Right lobe of liver (tissue), 6 donors: ENCODE results near the gene OR10K1. TPM values are rescaled to one million over a fixed set of nuclear protein-coding genes. Genes with fewer than 3 reads are reported as not detected.

Source experiments
- ATAC-seq, 4 donors: fragments of 200-7000 bp; cut with Tn5 transposase; one replicate each; pipeline ENCODE4 v1.9.1; 2020; ENCODE audit warnings: mild to moderate bottlenecking in 4 of 4, moderate library complexity in 4 of 4
- DNase-seq, 3 donors: peaks; one replicate each; pipeline ENCODE4 v3.0.0-alpha.2; 2020
- H3K27ac ChIP-seq, 3 donors: fragments of 200-600 bp; one replicate each; pipeline ENCODE4 v1.8.0; 2022
- H3K27me3 ChIP-seq, 2 donors: fragments of 200-600 bp; one replicate each; pipeline ENCODE4 v1.8.0; 2022
- H3K36me3 ChIP-seq, 4 donors: fragments of 200-600 bp; sonication (generic) in 1 of 4; one replicate each; pipeline versions ENCODE4 v1.5.1 to v1.8.0; 2017 to 2022; ENCODE audit warnings: control low read depth in 1 of 4
- H3K4me1 ChIP-seq, 4 donors: fragments of 200-600 bp; sonication (generic) in 1 of 4; one replicate each; pipeline versions ENCODE4 v1.5.1 to v1.8.0; 2017 to 2022; ENCODE audit warnings: control low read depth in 1 of 4
- H3K4me3 ChIP-seq, 3 donors: fragments of 200-600 bp; one replicate each; pipeline ENCODE4 v1.8.0; 2022
- H3K9me3 ChIP-seq, 4 donors: fragments of 200-600 bp; sonication (generic) in 1 of 4; one replicate each; pipeline versions ENCODE4 v1.5.1 to v1.8.0; 2017 to 2022; ENCODE audit warnings: control low read depth in 1 of 4
- CTCF ChIP-seq, 4 donors: fragments of 200-600 bp in 3 of 4; fragments of 450-650 bp in 1 of 4; IDR thresholded peaks; one replicate each; pipeline versions ENCODE4 v1.5.1 to v1.8.0; 2016 to 2022; ENCODE audit warnings: antibody characterized with exemption in 4 of 4, mild to moderate bottlenecking in 2 of 4
- POLR2A ChIP-seq: fragments of 450-650 bp; IDR thresholded peaks from one replicate; pipeline ENCODE4 v1.6.1; 2017; ENCODE audit warnings: antibody characterized with exemption, mild to moderate bottlenecking
- WGBS: methylation state at CpG from one replicate; pipeline ENCODE4 v1.1.6; 2018; ENCODE audit warnings: low coverage, low lambda C conversion rate; ENCODE audit not compliant: insufficient coverage; ENCODE audit errors: missing lambda C conversion rate; 5-methylcytosine and 5-hydroxymethylcytosine counted together
- intact Hi-C, 2 donors: fragments of 100-400 bp; cut with DNase I; formaldehyde crosslinking; loops; one replicate each; pipeline versions ENCODE4 v1.11.2 to v1.14.1; 2022
- total RNA-seq, 6 experiments: library from RNA; depleted of rRNA in 2 of 6; stranded (reverse); fragments of >200 nt in 2 of 6; fragmentation: NEBNext Ultra II Directional in 3 of 6; extraction: Animal tissue kit (Norgen Biotek cat#: 25700) in 3 of 6; gene quantifications; one replicate each; pipeline versions ENCODE4 v1.1.0 to v1.2.4, GENCODE V29; 2016 to 2023
- donor health status: DM: no; HTN: yes; CAD: no.
- donor health status: DM: no; HTN: no; CAD: no.
- donor health status: DM: no; HTN: no; CAD: no.
- donor health status: DM: no; HTN: yes; CAD: no.
- donor health status: DM: no; HTN: yes; CAD: no.

Gene OR10K1
- total RNA-seq, 6 experiments from 2014 or later = not detected

GRCh38 chr1:158493054-158493453, 31.4 kb downstream of the OR10K1 start:
- ATAC-seq = no peak
- intact Hi-C loops = no loop called here
- Histone ChIP-seq H3K4me1 (no peaks in the 10 kb centered on the region), H3K36me3 (no peaks in the 10 kb centered on the region), H3K27me3 (no peaks in the 10 kb centered on the region), H3K4me3 (no peak overlapping the region), H3K27ac (no peak overlapping the region), H3K9me3 (no peaks in the 10 kb centered on the region)
- no peak for TF ChIP-seq CTCF (IDR thresholded peaks at IDR 0.05)
- TF ChIP-seq POLR2A = no peak
- WGBS = 36% methylated on average over 3 of the region's 3 CpGs
- DNase-seq = no peak

- no peak overlapping the region for H3K4me3 ChIP-seq
- WGBS = 37% methylated on average over 2 of the region's 2 CpGs
- ATAC-seq (no peak), DNase-seq (no peak)
- H3K9me3 ChIP-seq = no peaks in the 10 kb centered on the region
- no peaks in the 10 kb centered on the region for H3K36me3 ChIP-seq
- H3K27ac ChIP-seq = no peak overlapping the region
- H3K27me3 ChIP-seq = no peaks in the 10 kb centered on the region
- intact Hi-C loops = no loop called here
- H3K4me1 ChIP-seq = no peaks in the 10 kb centered on the region
- no peak for TF ChIP-seq POLR2A
- TF ChIP-seq CTCF (IDR thresholded peaks at IDR 0.05) = no peak
Observed at GRCh38 chr1:158494796-158495195, 33.2 kb downstream of the OR10K1 start.

- ATAC-seq = peak in 1 of 4 donors; percentile 24
- no peak for DNase-seq
- intact Hi-C loops = no loop called here
- Histone ChIP-seq H3K4me3 (no peak overlapping the region), H3K36me3 (no peaks in the 10 kb centered on the region), H3K27ac (no peak overlapping the region), H3K27me3 (no peaks in the 10 kb centered on the region), H3K9me3 (no peaks in the 10 kb centered on the region), H3K4me1 (no peaks in the 10 kb centered on the region)
- TF ChIP-seq CTCF (IDR thresholded peaks at IDR 0.05) (peak in 2 of 4 donors; percentile 19 to 21), POLR2A (no peak)
- 32% methylated on average over 2 of the region's 2 CpGs for WGBS
Observed at GRCh38 chr1:158496374-158496773, 34.7 kb downstream of the OR10K1 start.

DNA sequence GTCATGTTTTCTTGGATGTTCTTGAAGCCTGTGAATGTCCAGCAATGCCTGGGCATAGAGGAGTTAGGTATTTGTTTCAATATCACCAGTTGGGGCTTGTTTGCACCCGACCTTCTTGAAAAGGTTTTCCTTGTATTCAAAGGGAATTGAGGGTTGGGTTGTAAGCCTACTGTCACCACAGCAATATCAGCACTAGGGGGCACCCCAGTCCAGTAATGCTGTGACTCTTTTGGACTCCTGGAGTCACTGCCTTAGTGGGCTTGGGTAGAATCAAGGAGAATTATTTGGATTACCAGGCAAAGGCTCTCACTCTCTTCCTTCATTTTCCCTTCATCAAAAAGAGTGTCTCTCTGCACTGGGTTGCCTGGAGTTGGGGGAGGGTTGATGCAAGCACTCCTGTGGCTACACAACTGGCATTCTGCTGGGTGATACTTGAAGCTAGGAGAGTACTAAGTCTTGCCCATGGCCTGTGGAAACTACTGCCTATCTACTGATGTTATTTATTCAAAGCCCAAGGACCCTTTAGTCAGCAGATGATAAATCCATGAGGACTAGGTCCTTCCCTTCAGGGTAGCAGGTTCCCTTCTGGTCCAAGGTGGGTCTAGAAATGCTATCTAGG, 44.8 kb downstream of the OR10K1 start:
- H3K36me3 ChIP-seq = no peaks in the 10 kb centered on the region
- no peaks in the 10 kb centered on the region for H3K4me1 ChIP-seq
- peak in 1 of 3 donors; percentile 34 for DNase-seq
- no peak for TF ChIP-seq POLR2A
- peak; percentile 34 to 47 (median 38) for TF ChIP-seq CTCF (IDR thresholded peaks at IDR 0.05)
- H3K27ac ChIP-seq = no peak overlapping the region
- no peak overlapping the region for H3K4me3 ChIP-seq
- ATAC-seq = peak in 3 of 4 donors; percentile 47 to 72 (median 71)
- intact Hi-C loops = no loop called here
- H3K9me3 ChIP-seq = no peaks in the 10 kb centered on the region
- no peaks in the 10 kb centered on the region for H3K27me3 ChIP-seq
- 0% methylated on average over 1 of the region's 1 CpG for WGBS
